HG02798 (cell line): ENCODE measurements around the gene ADGRB3.
A peak's percentile ranks its signal among the peaks of the same experiment; 100 is the strongest.

ENCODE experiments used
- ATAC-seq: cut with Tn5 transposase; IDR thresholded peaks from one replicate; pipeline ENCODE4 v1.9.1; 2021; ENCODE audit warnings: mild to moderate bottlenecking; ENCODE audit not compliant: unreplicated experiment, poor library complexity

Gene ADGRB3

GRCh38 chr6:68634726-68635411 lies at the start of gene ADGRB3:
TSS of gene ADGRB3 (plus strand) at chr6:68635282. CDS start at chr6:68638676, 3,394 bp downstream.
- peak; percentile 84 for ATAC-seq

GRCh38 chr6:68593558-68593957 lies 41.5 kb upstream of the ADGRB3 start:
- ATAC-seq: no peak

- no peak for ATAC-seq
These were observed 37.4 kb upstream of the ADGRB3 start for GRCh38 chr6:68597642-68598041.

- ATAC-seq: no peak
These were observed 19.1 kb upstream of the ADGRB3 start for GRCh38 chr6:68615938-68616337.

- no peak for ATAC-seq
These were observed 9.1 kb upstream of the ADGRB3 start for GRCh38 chr6:68625998-68626397.

GRCh38 chr6:68628161-68628560 lies 6.9 kb upstream of the ADGRB3 start:
- no peak for ATAC-seq

GRCh38 chr6:68632734-68633133 lies 2.3 kb upstream of the ADGRB3 start:
- ATAC-seq: no peak

- no peak for ATAC-seq
These were observed 1.7 kb upstream of the ADGRB3 start for GRCh38 chr6:68633281-68633971.

GRCh38 chr6:68633972-68634725 lies 933 bp upstream of the ADGRB3 start:
- ATAC-seq: peak; percentile 3

GRCh38 chr6:68635412-68635705 lies 277 bp downstream of the ADGRB3 start:
- peak; percentile 1 for ATAC-seq

GRCh38 chr6:68635706-68636513 lies 828 bp downstream of the ADGRB3 start:
- no peak for ATAC-seq

GRCh38 chr6:68636666-68637065 lies 1.6 kb downstream of the ADGRB3 start:
- ATAC-seq: no peak

GRCh38 chr6:68637071-68637470 lies 2.0 kb downstream of the ADGRB3 start:
- ATAC-seq: no peak

- no peak for ATAC-seq
These were observed 2.7 kb downstream of the ADGRB3 start for GRCh38 chr6:68637782-68638181.

- ATAC-seq: no peak
These were observed 3.3 kb downstream of the ADGRB3 start for GRCh38 chr6:68638230-68638900.

- no peak for ATAC-seq
These were observed 4.1 kb downstream of the ADGRB3 start for GRCh38 chr6:68639211-68639610.

GRCh38 chr6:68639826-68640490 lies 4.9 kb downstream of the ADGRB3 start:
- ATAC-seq: no peak

- no peak for ATAC-seq
These were observed 5.4 kb downstream of the ADGRB3 start for GRCh38 chr6:68640491-68640835.

GRCh38 chr6:68641172-68641571 lies 6.1 kb downstream of the ADGRB3 start:
- ATAC-seq: no peak

GRCh38 chr6:68642081-68642480 lies 7.0 kb downstream of the ADGRB3 start:
- no peak for ATAC-seq
